Vagina (tissue), 2 donors: ENCODE measurements around the gene MT1G.

Experiments used
- POLR2A ChIP-seq, 2 donors: fragments of 450-650 bp; IDR thresholded peaks; one replicate each; pipeline ENCODE4 v1.6.1; 2017; ENCODE audit warnings: antibody characterized with exemption in 2 of 2, mild to moderate bottlenecking in 2 of 2, moderate library complexity in 2 of 2
- POLR2AphosphoS5 ChIP-seq, 2 donors: sonication (generic); formaldehyde crosslinking; IDR thresholded peaks; one replicate each; pipeline ENCODE4 v1.9.0; 2017; ENCODE audit warnings: antibody characterized with exemption in 2 of 2, mild to moderate bottlenecking in 2 of 2, low read depth in 1 of 2; ENCODE audit not compliant: insufficient read depth in 1 of 2

DNA sequence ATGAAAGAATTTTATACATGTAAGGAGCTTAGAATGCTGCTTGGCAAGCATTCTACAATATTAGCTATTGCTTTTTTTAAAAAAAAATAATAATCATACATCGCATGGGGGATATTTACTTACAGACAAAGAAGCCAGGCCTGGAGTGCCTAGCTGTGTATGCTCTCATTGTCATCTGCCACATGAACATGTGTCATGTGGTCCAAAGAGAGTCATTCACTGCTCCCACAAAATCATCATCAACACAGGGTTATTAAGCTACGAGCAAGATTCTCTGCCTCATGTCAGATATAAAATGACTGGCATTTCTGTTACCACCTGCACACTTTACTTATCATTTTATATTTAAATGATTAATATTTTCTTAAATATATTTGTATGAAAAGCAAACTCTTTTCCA is 44.2 kb downstream of the MT1G start:
- TF ChIP-seq POLR2A (IDR thresholded peaks at IDR 0.05) (no peak), POLR2AphosphoS5 (IDR thresholded peaks at IDR 0.05; ENCODE audit: insufficient read depth in 1 of 2, low read depth in 1 of 2) (no peak)
